H9 (cell line): ENCODE data around the gene NLN. TPM values are rescaled to one million over a fixed set of nuclear protein-coding genes. Genes with fewer than 3 reads are reported as not detected.
"Not testable (repeated sequence)": the region's sequence is repeated elsewhere in the genome, so short reads cannot be mapped to it uniquely, and the experiment has no call there.

Experiments
- DNase-seq: peaks from one replicate; pipeline ENCODE4 v3.0.0-alpha.2; 2017
- H2AFZ ChIP-seq: one replicate; pipeline ENCODE4 v1.6.1; 2013; ENCODE audit warnings: mild to moderate bottlenecking, low read length, control low read depth, moderate library complexity
- H2AK5ac ChIP-seq: 2 replicates; pipeline ENCODE4 v1.6.1; 2013; ENCODE audit warnings: low read length, control low read depth, mixed read lengths; ENCODE audit not compliant: insufficient read length
- H2BK120ac ChIP-seq: one replicate; pipeline ENCODE4 v1.6.1; 2013; ENCODE audit warnings: low read depth, mild to moderate bottlenecking, low read length, control low read depth, inconsistent platforms; ENCODE audit not compliant: poor library complexity, severe bottlenecking
- H2BK12ac ChIP-seq: 2 replicates; pipeline ENCODE4 v1.6.1; 2013; ENCODE audit warnings: low read length, control low read depth, mixed read lengths, low read depth; ENCODE audit not compliant: insufficient read length
- H2BK15ac ChIP-seq: 2 replicates; pipeline ENCODE4 v1.6.1; 2013; ENCODE audit warnings: low read depth, low read length, control low read depth
- H2BK20ac ChIP-seq: one replicate; pipeline ENCODE4 v1.6.1; 2013; ENCODE audit warnings: low read depth, mild to moderate bottlenecking, low read length, control low read depth, inconsistent platforms; ENCODE audit not compliant: poor library complexity, severe bottlenecking
- H2BK5ac ChIP-seq: 2 replicates; pipeline ENCODE4 v1.6.1; 2013; ENCODE audit warnings: low read length, control low read depth, mixed read lengths; ENCODE audit not compliant: insufficient read length
- H3K14ac ChIP-seq: 2 replicates; pipeline ENCODE4 v1.6.1; 2013; ENCODE audit warnings: low read length, control low read depth; ENCODE audit not compliant: insufficient read depth
- H3K18ac ChIP-seq: 2 replicates; pipeline ENCODE4 v1.6.1; 2013; ENCODE audit warnings: low read depth, mild to moderate bottlenecking, mixed read lengths, low read length, control low read depth; ENCODE audit not compliant: insufficient read length
- H3K23ac ChIP-seq: 2 replicates; pipeline ENCODE4 v1.6.1; 2013; ENCODE audit warnings: low read length, control low read depth, mixed read lengths, low read depth; ENCODE audit not compliant: insufficient read length
- H3K23me2 ChIP-seq: 2 replicates; pipeline ENCODE4 v1.6.1; 2013; ENCODE audit warnings: low read depth, mild to moderate bottlenecking, mixed read lengths, low read length, control low read depth; ENCODE audit not compliant: insufficient read length, poor library complexity, severe bottlenecking
- H3K27ac ChIP-seq: 2 replicates; pipeline ENCODE4 v1.5.1; 2013; ENCODE audit warnings: low read length, control low read depth, mixed read lengths, low read depth; ENCODE audit not compliant: insufficient read length
- H3K27me3 ChIP-seq: 2 replicates; pipeline ENCODE4 v1.6.1; 2013; ENCODE audit warnings: low read length, control low read depth, inconsistent platforms; ENCODE audit not compliant: insufficient read depth
- H3K4ac ChIP-seq: 2 replicates; pipeline ENCODE4 v1.6.1; 2013; ENCODE audit warnings: low read depth, mild to moderate bottlenecking, control low read depth, inconsistent platforms, low read length, moderate library complexity
- H3K4me1 ChIP-seq: 2 replicates; pipeline ENCODE4 v1.6.1; 2013; ENCODE audit warnings: low read length, control low read depth, inconsistent platforms; ENCODE audit not compliant: insufficient read depth
- H3K4me2 ChIP-seq: 2 replicates; pipeline ENCODE4 v1.6.1; 2013; ENCODE audit warnings: low read length, control low read depth, mixed read lengths; ENCODE audit not compliant: insufficient read length, insufficient read depth
- H3K56ac ChIP-seq: 2 replicates; pipeline ENCODE4 v1.6.1; 2013; ENCODE audit warnings: low read depth, mild to moderate bottlenecking, mixed read lengths, low read length, control low read depth; ENCODE audit not compliant: insufficient read length
- H3K79me1 ChIP-seq: 2 replicates; pipeline ENCODE4 v1.6.1; 2013; ENCODE audit warnings: low read depth, mild to moderate bottlenecking, moderate library complexity, low read length, control low read depth, inconsistent platforms; ENCODE audit not compliant: insufficient read depth, poor library complexity, severe bottlenecking
- H3K79me2 ChIP-seq: 2 replicates; pipeline ENCODE4 v1.6.1; 2013; ENCODE audit warnings: low read length, control low read depth, inconsistent platforms; ENCODE audit not compliant: insufficient read depth
- H3K9ac ChIP-seq: 2 replicates; pipeline ENCODE4 v1.6.1; 2013; ENCODE audit warnings: low read length, control low read depth, mixed read lengths; ENCODE audit not compliant: insufficient read length; ENCODE audit errors: extremely low read depth
- H3K9me3 ChIP-seq: one replicate; pipeline ENCODE4 v1.6.1; 2013; ENCODE audit warnings: low read depth, low read length, inconsistent platforms; ENCODE audit not compliant: control insufficient read depth
- H3T11ph ChIP-seq: one replicate; pipeline ENCODE4 v1.6.1; 2013; ENCODE audit warnings: mild to moderate bottlenecking, low read length, control low read depth, inconsistent platforms
- H4K20me1 ChIP-seq: one replicate; pipeline ENCODE4 v1.6.1; 2013; ENCODE audit not compliant: control insufficient read depth, insufficient read length, insufficient read depth
- H4K5ac ChIP-seq: 2 replicates; pipeline ENCODE4 v1.6.1; 2013; ENCODE audit warnings: low read depth, mild to moderate bottlenecking, mixed read lengths, low read length, control low read depth; ENCODE audit not compliant: insufficient read length
- H4K8ac ChIP-seq: replicated peaks from 2 replicates; pipeline ENCODE4 v1.6.1; 2013; ENCODE audit warnings: low read length, control low read depth, mixed read lengths, low read depth; ENCODE audit not compliant: insufficient read length
- H4K91ac ChIP-seq: 2 replicates; pipeline ENCODE4 v1.6.1; 2013; ENCODE audit warnings: low read depth, mild to moderate bottlenecking, moderate library complexity, mixed read lengths, low read length, control low read depth; ENCODE audit not compliant: insufficient read length
- H3K27ac Mint-ChIP-seq, 3 experiments: 2 replicates in 2 of 3; 3 replicates in 1 of 3; pipeline ENCODE4 v1.8.0; 2020 to 2021; ENCODE audit warnings: mixed read lengths in 3 of 3, mild to moderate bottlenecking in 1 of 3, moderate library complexity in 1 of 3
- H3K27me3 Mint-ChIP-seq: 2 replicates; pipeline ENCODE4 v1.8.0; 2021; ENCODE audit warnings: low read depth, mild to moderate bottlenecking, moderate library complexity, mixed read lengths
- H3K36me3 Mint-ChIP-seq, 3 experiments: 2 replicates in 2 of 3; 3 replicates in 1 of 3; pipeline ENCODE4 v1.8.0; 2020 to 2021; ENCODE audit warnings: low read depth in 3 of 3, mixed read lengths in 3 of 3; ENCODE audit not compliant: insufficient read depth in 1 of 3
- H3K4me1 Mint-ChIP-seq, 2 experiments: 2 replicates each; pipeline ENCODE4 v1.8.0; 2020; ENCODE audit warnings: mixed read lengths in 2 of 2
- H3K4me3 Mint-ChIP-seq, 2 experiments: 2 replicates in 1 of 2; 3 replicates in 1 of 2; pipeline ENCODE4 v1.8.0; 2020 to 2021; ENCODE audit warnings: mild to moderate bottlenecking in 2 of 2, mixed read lengths in 2 of 2, moderate library complexity in 1 of 2
- H3K9me3 Mint-ChIP-seq, 2 experiments: 2 replicates in 1 of 2; 3 replicates in 1 of 2; pipeline ENCODE4 v1.8.0; 2020; ENCODE audit warnings: mild to moderate bottlenecking in 2 of 2, mixed read lengths in 2 of 2, moderate library complexity in 1 of 2
- CTCF ChIP-seq: fragments of 200-600 bp; sonication (generic); conservative IDR thresholded peaks from 3 replicates; pipeline ENCODE4 v1.8.0; 2021; ENCODE audit warnings: antibody characterized with exemption, mild to moderate bottlenecking
- WGBS: extraction: QIAGEN DNeasy Blood & Tissue Kit; methylation state at CpG from one replicate; pipeline ENCODE4 v1.1.7; 2013; ENCODE audit warnings: missing lambda C conversion rate, low lambda C conversion rate, mixed read lengths; ENCODE audit not compliant: insufficient read length; ENCODE audit errors: extremely low coverage; 5-methylcytosine and 5-hydroxymethylcytosine counted together
- total RNA-seq: library from RNA; stranded (reverse); gene quantifications from 2 replicates; pipeline ENCODE4 v1.2.1, GENCODE V29; 2021

NLN gene
- total RNA-seq, 1 experiment from 2014 or later: 137 TPM

GRCh38 chr5:65840071-65840470 is 118.1 kb downstream of the NLN start:
- Histone ChIP-seq H2BK5ac (no peak overlapping the region), H3K79me2 (no peaks in the 10 kb centered on the region), H3K9ac (no peak overlapping the region), H4K5ac (no peak overlapping the region), H3K9me3 (no peaks in the 10 kb centered on the region), H2AK5ac (no peak overlapping the region), H2AFZ (no peak overlapping the region), H3K27me3 (no peaks in the 10 kb centered on the region), H4K8ac (no peak overlapping the region), H3K56ac (no peak overlapping the region), H3K79me1 (no peaks in the 10 kb centered on the region), H4K20me1 (no peaks in the 10 kb centered on the region), H3K4ac (no peak overlapping the region), H3K23me2 (no peaks in the 10 kb centered on the region), H2BK12ac (no peak overlapping the region), H3K18ac (no peak overlapping the region), H2BK20ac (no peak overlapping the region), H3T11ph (no peak overlapping the region), H4K91ac (no peak overlapping the region), H3K23ac (no peak overlapping the region), H3K4me2 (no peak overlapping the region), H3K4me1 (no peaks in the 10 kb centered on the region), H3K27ac (no peak overlapping the region), H2BK120ac (no peak overlapping the region), H3K14ac (no peak overlapping the region), H2BK15ac (no peak overlapping the region)
- Mint-ChIP-seq H3K27me3 (no peaks in the 10 kb centered on the region), H3K36me3 (peaks cover 0 to 3% (median 0%) of the 10 kb centered on the region in 3 experiments; a peak in 2 of 7 replicates), H3K4me3 (no peak overlapping the region), H3K9me3 (no peaks in the 10 kb centered on the region), H3K4me1 (no peaks in the 10 kb centered on the region), H3K27ac (no peak overlapping the region)
- no peak for DNase-seq
- no peak for TF ChIP-seq CTCF
- WGBS: no CpG with 5 or more reads among the region's 3 CpGs

GRCh38 chr5:65844763-65845162 is 122.8 kb downstream of the NLN start:
- H3K36me3 Mint-ChIP-seq, H3K79me2 ChIP-seq, H3K27me3 Mint-ChIP-seq, H3K18ac ChIP-seq, H3K4me2 ChIP-seq, H2BK12ac ChIP-seq, H2BK120ac ChIP-seq, H2AK5ac ChIP-seq, H2AFZ ChIP-seq, DNase-seq, H3K23me2 ChIP-seq, H3K4me3 Mint-ChIP-seq, H3K27me3 ChIP-seq, H3K23ac ChIP-seq, H3K56ac ChIP-seq, H2BK5ac ChIP-seq, H4K20me1 ChIP-seq, H3K4me1 Mint-ChIP-seq, H3T11ph ChIP-seq, H3K27ac Mint-ChIP-seq, H3K9me3 ChIP-seq, H2BK20ac ChIP-seq, H3K79me1 ChIP-seq, H4K8ac ChIP-seq, H3K4me1 ChIP-seq, H4K91ac ChIP-seq, H3K9me3 Mint-ChIP-seq, H3K4ac ChIP-seq, H4K5ac ChIP-seq, H3K9ac ChIP-seq, H3K27ac ChIP-seq, H3K14ac ChIP-seq, H2BK15ac ChIP-seq: not testable (repeated sequence)
- WGBS: no CpG with 5 or more reads among the region's 4 CpGs
